Measurements from ENCODE around the gene HK1.

DNA sequence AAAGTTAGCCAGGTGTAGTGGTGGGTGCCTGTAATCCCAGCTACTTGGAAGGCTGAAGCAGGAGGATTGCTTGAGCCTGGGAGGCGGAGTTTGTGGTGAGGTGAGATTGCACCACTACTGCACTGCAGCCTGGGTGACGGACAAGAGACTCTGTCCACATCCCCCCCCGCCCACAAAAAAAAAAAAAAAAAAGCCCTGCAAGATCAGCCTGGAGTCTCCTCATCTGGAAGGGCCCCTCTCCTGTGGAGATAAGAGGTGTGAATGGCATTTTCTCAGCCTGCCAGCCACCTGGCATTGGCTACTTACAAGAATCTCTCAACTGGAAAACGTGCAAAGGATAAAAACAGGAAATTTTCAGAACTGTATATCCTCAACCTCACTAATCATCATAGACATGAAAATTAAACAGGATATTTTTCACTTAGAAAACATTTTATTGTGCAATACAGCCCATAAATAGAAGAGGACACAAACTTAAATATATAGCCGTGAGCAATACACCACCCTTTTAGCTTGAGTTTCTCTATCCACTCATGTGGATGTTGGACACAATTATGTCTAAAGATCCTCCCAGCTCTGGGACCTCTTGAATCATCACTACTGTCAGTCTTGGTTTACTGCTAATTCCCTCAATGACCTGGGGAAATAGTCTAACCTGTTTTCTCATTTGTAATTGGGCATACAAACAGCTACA, 161.7 kb downstream of the HK1 start:
- TF ChIP-seq, protein P1, sequence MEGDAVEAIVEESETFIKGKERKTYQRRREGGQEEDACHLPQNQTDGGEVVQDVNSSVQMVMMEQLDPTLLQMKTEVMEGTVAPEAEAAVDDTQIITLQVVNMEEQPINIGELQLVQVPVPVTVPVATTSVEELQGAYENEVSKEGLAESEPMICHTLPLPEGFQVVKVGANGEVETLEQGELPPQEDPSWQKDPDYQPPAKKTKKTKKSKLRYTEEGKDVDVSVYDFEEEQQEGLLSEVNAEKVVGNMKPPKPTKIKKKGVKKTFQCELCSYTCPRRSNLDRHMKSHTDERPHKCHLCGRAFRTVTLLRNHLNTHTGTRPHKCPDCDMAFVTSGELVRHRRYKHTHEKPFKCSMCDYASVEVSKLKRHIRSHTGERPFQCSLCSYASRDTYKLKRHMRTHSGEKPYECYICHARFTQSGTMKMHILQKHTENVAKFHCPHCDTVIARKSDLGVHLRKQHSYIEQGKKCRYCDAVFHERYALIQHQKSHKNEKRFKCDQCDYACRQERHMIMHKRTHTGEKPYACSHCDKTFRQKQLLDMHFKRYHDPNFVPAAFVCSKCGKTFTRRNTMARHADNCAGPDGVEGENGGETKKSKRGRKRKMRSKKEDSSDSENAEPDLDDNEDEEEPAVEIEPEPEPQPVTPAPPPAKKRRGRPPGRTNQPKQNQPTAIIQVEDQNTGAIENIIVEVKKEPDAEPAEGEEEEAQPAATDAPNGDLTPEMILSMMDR (IDR thresholded peaks at IDR 0.05): no peak
- TF ChIP-seq JAZF1 (CRISPR knock-in tag; IDR thresholded peaks at IDR 0.05) (no peak), ETV6 (CRISPR knock-in tag; IDR thresholded peaks at IDR 0.05) (no peak), CREM (CRISPR knock-in tag; IDR thresholded peaks at IDR 0.05) (no peak), ATF1 (CRISPR knock-in tag; IDR thresholded peaks at IDR 0.05) (no peak), KAT7 (CRISPR knock-in tag; IDR thresholded peaks at IDR 0.05; ENCODE audit: borderline replicate concordance) (no peak)
- TF ChIP-seq, protein P2, sequence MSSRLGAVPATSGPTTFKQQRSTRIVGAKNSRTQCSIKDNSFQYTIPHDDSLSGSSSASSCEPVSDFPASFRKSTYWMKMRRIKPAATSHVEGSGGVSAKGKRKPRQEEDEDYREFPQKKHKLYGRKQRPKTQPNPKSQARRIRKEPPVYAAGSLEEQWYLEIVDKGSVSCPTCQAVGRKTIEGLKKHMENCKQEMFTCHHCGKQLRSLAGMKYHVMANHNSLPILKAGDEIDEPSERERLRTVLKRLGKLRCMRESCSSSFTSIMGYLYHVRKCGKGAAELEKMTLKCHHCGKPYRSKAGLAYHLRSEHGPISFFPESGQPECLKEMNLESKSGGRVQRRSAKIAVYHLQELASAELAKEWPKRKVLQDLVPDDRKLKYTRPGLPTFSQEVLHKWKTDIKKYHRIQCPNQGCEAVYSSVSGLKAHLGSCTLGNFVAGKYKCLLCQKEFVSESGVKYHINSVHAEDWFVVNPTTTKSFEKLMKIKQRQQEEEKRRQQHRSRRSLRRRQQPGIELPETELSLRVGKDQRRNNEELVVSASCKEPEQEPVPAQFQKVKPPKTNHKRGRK (CRISPR knock-in tag; IDR thresholded peaks at IDR 0.05; ENCODE audit: borderline replicate concordance): no peak
- TF ChIP-seq, protein P3, sequence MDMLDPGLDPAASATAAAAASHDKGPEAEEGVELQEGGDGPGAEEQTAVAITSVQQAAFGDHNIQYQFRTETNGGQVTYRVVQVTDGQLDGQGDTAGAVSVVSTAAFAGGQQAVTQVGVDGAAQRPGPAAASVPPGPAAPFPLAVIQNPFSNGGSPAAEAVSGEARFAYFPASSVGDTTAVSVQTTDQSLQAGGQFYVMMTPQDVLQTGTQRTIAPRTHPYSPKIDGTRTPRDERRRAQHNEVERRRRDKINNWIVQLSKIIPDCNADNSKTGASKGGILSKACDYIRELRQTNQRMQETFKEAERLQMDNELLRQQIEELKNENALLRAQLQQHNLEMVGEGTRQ (CRISPR knock-in tag; IDR thresholded peaks at IDR 0.05): no peak
- TF ChIP-seq, protein P4, sequence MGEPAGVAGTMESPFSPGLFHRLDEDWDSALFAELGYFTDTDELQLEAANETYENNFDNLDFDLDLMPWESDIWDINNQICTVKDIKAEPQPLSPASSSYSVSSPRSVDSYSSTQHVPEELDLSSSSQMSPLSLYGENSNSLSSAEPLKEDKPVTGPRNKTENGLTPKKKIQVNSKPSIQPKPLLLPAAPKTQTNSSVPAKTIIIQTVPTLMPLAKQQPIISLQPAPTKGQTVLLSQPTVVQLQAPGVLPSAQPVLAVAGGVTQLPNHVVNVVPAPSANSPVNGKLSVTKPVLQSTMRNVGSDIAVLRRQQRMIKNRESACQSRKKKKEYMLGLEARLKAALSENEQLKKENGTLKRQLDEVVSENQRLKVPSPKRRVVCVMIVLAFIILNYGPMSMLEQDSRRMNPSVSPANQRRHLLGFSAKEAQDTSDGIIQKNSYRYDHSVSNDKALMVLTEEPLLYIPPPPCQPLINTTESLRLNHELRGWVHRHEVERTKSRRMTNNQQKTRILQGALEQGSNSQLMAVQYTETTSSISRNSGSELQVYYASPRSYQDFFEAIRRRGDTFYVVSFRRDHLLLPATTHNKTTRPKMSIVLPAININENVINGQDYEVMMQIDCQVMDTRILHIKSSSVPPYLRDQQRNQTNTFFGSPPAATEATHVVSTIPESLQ (CRISPR knock-in tag; IDR thresholded peaks at IDR 0.05): no peak
- TF ChIP-seq, protein P5, sequence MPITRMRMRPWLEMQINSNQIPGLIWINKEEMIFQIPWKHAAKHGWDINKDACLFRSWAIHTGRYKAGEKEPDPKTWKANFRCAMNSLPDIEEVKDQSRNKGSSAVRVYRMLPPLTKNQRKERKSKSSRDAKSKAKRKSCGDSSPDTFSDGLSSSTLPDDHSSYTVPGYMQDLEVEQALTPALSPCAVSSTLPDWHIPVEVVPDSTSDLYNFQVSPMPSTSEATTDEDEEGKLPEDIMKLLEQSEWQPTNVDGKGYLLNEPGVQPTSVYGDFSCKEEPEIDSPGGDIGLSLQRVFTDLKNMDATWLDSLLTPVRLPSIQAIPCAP (CRISPR knock-in tag; IDR thresholded peaks at IDR 0.05): no peak
